Heart left ventricle (tissue), 13 donors: Measurements from ENCODE around the gene SHLD1.

ENCODE experiments used
- CTCF ChIP-seq, 12 donors: fragments of 200-600 bp; sonication (generic) in 4 of 12; IDR thresholded peaks; one replicate each; pipeline versions ENCODE4 v1.5.0 to v1.8.0; 2018 to 2022; ENCODE audit warnings: antibody characterized with exemption in 12 of 12, mild to moderate bottlenecking in 5 of 12
- POLR2A ChIP-seq, 2 donors: fragments of 450-650 bp; IDR thresholded peaks; one replicate each; pipeline ENCODE4 v1.6.1; 2017; ENCODE audit warnings: antibody characterized with exemption in 2 of 2, mild to moderate bottlenecking in 2 of 2, moderate library complexity in 2 of 2
- donor health status: ischemic (EF 13 %, LVEDD 7.1; RV severe dilation, severe dysfunction).
- donor health status: DM: no; HTN: yes; CAD: no.
- donor health status: DM: no; HTN: no; CAD: no.
- donor health status: ischemic (EF 25% LVEDD 6.9; RV normal size, moderate dysfunction).
- donor health status: ischemic (EF 25% LVEDD 5.7; RV mildly dilated, moderate dysfunction).
- donor health status: ischemic (EF 35%, LVEDD 5.7; RV mildly dilated, moderate dysfunction).
- donor health status: nonischemic (EF 11% LVEDD 7.7; RV severe dilation, severe dysfunction).
- donor health status: DM: yes; HTN: yes; CAD: no.
- donor health status: PGD.
- donor health status: ischemic (EF 29% LVEDD 5.4; RV normal size, mild dysfunction).
- donor health status: nonischemic (EF 23%, LVEDD 6.1; RV moderate dilation, normal function).

- TF ChIP-seq CTCF (IDR thresholded peaks at IDR 0.05): no peak
- TF ChIP-seq POLR2A (IDR thresholded peaks at IDR 0.05): no peak
Observed at GRCh38 chr20:5863040-5863833, 113.0 kb downstream of the SHLD1 start.
